Measurements from ENCODE around the gene NTF3.

Gene NTF3

DNA sequence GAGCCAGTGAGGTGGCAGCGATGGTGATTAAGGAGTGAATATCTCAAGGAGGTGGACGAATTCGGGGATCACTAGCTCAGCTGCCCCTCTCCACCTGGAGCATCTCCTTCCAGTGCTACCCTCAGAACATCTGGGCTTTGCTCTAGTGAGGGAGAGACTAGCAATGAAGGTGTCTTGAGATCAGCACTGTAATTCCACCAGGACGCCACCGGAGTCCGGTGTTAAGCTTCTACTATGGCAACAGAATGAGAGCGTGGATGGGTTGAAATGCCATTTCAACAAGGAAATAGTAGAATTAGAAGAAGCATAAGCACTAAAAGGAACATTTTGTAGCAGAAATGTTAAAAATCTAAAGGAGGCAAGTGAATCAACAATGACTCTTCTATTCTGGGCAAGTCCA is 61.1 kb downstream of the NTF3 start:
- H3K4me1 ChIP-seq (ENCODE audit: insufficient read depth, poor library complexity, severe bottlenecking), result no peaks in the 10 kb centered on the region
- DNase-seq (ENCODE audit: low spot score) (no peak), ATAC-seq (ENCODE audit: low read depth) (no peak)
- H3K36me3 ChIP-seq (ENCODE audit: low read depth), result no peaks in the 10 kb centered on the region
- H3K27me3 ChIP-seq (ENCODE audit: insufficient read depth, poor library complexity, severe bottlenecking), result no peaks in the 10 kb centered on the region
- TF ChIP-seq, protein P1, sequence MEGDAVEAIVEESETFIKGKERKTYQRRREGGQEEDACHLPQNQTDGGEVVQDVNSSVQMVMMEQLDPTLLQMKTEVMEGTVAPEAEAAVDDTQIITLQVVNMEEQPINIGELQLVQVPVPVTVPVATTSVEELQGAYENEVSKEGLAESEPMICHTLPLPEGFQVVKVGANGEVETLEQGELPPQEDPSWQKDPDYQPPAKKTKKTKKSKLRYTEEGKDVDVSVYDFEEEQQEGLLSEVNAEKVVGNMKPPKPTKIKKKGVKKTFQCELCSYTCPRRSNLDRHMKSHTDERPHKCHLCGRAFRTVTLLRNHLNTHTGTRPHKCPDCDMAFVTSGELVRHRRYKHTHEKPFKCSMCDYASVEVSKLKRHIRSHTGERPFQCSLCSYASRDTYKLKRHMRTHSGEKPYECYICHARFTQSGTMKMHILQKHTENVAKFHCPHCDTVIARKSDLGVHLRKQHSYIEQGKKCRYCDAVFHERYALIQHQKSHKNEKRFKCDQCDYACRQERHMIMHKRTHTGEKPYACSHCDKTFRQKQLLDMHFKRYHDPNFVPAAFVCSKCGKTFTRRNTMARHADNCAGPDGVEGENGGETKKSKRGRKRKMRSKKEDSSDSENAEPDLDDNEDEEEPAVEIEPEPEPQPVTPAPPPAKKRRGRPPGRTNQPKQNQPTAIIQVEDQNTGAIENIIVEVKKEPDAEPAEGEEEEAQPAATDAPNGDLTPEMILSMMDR (IDR thresholded peaks at IDR 0.05; ENCODE audit: poor library complexity, severe bottlenecking), result no peak
- H3K27ac ChIP-seq (ENCODE audit: poor library complexity, severe bottlenecking), result no peak overlapping the region
- no peaks in the 10 kb centered on the region for H3K9me3 ChIP-seq (ENCODE audit: severe bottlenecking)
- H3K4me3 ChIP-seq (ENCODE audit: severe bottlenecking), result no peak overlapping the region

DNA sequence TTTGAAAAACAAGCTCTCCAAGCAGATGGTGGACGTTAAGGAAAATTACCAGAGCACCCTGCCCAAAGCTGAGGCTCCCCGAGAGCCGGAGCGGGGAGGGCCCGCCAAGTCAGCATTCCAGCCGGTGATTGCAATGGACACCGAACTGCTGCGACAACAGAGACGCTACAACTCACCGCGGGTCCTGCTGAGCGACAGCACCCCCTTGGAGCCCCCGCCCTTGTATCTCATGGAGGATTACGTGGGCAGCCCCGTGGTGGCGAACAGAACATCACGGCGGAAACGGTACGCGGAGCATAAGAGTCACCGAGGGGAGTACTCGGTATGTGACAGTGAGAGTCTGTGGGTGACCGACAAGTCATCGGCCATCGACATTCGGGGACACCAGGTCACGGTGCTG is 62.4 kb downstream of the NTF3 start:
- Histone ChIP-seq H3K9me3 (ENCODE audit: severe bottlenecking) (no peaks in the 10 kb centered on the region), H3K4me1 (ENCODE audit: insufficient read depth, poor library complexity, severe bottlenecking) (no peaks in the 10 kb centered on the region), H3K4me3 (ENCODE audit: severe bottlenecking) (no peak overlapping the region), H3K36me3 (ENCODE audit: low read depth) (no peaks in the 10 kb centered on the region), H3K27me3 (ENCODE audit: insufficient read depth, poor library complexity, severe bottlenecking) (no peaks in the 10 kb centered on the region), H3K27ac (ENCODE audit: poor library complexity, severe bottlenecking) (no peak overlapping the region)
- TF ChIP-seq, protein P1 (IDR thresholded peaks at IDR 0.05; ENCODE audit: poor library complexity, severe bottlenecking), result no peak
- DNase-seq (ENCODE audit: low spot score) (no peak), ATAC-seq (ENCODE audit: low read depth) (no peak)

DNA sequence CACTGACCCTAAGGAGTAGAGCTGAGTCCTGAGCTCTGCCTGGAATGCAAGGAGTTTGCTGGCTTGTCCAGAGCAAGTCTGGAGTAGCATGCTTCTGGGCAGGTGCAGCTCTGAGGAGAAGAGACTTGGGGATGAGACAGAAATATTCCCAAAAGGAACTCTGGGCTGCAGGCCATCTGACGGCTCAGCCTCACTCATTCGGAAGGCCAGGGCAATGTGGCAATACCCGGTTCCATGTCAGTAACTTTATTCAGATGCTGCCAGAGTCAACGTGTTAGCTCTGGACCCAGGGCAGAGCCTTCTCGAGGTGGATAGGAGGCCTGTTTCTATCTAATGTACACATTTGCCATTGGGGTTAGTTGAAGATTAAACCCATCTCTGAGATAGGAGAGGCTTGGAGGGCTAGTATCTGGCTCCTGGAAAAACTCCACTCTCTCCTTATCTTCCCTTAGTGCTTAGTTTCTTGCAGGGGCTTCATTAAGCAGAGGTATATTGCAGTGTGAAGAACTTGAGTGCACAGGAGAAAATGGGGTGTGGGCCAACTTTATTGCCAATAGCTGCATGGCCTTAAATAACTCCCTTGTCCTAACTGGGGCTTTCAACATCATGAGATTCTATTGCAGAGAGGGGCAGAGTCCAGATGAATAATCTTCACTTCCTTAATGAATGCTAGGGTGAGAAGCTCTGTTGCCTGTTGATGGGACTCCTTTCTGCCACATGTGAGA is 65.6 kb downstream of the NTF3 start:
- Histone ChIP-seq H3K4me1 (ENCODE audit: insufficient read depth, poor library complexity, severe bottlenecking) (no peaks in the 10 kb centered on the region), H3K9me3 (ENCODE audit: severe bottlenecking) (no peaks in the 10 kb centered on the region), H3K27me3 (ENCODE audit: insufficient read depth, poor library complexity, severe bottlenecking) (peaks cover 9% of the 10 kb centered on the region), H3K4me3 (ENCODE audit: severe bottlenecking) (no peak overlapping the region), H3K27ac (ENCODE audit: poor library complexity, severe bottlenecking) (no peak overlapping the region), H3K36me3 (ENCODE audit: low read depth) (no peaks in the 10 kb centered on the region)
- DNase-seq (ENCODE audit: low spot score) (no peak), ATAC-seq (ENCODE audit: low read depth) (no peak)
- TF ChIP-seq, protein P1 (IDR thresholded peaks at IDR 0.05; ENCODE audit: poor library complexity, severe bottlenecking), result no peak

DNA sequence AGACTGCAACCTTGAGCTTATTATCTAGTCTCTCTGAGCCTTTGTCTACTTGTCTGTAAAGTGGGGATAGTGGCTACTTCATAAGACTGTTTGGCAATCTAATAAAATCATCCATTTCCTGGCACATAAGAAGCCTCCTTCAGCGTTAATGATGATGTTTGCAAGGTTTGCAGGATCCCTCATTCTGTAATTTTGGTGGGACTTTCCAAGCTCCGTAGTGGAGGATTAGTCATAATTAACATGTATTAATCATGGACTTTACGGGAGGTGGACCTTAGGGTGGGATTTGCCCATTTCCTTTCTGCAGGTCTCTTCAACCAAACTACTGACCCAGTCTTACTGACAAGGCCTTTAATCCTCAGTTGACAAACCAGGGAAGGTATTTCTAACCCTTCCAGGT is 66.2 kb downstream of the NTF3 start:
- no peak overlapping the region for H3K27ac ChIP-seq (ENCODE audit: poor library complexity, severe bottlenecking)
- no peak for ATAC-seq (ENCODE audit: low read depth)
- no peak overlapping the region for H3K4me3 ChIP-seq (ENCODE audit: severe bottlenecking)
- TF ChIP-seq, protein P1 (IDR thresholded peaks at IDR 0.05; ENCODE audit: poor library complexity, severe bottlenecking), result no peak
- H3K4me1 ChIP-seq (ENCODE audit: insufficient read depth, poor library complexity, severe bottlenecking), result no peaks in the 10 kb centered on the region
- H3K9me3 ChIP-seq (ENCODE audit: severe bottlenecking), result no peaks in the 10 kb centered on the region
- H3K27me3 ChIP-seq (ENCODE audit: insufficient read depth, poor library complexity, severe bottlenecking), result peaks cover 12% of the 10 kb centered on the region
- no peaks in the 10 kb centered on the region for H3K36me3 ChIP-seq (ENCODE audit: low read depth)
- no peak for DNase-seq (ENCODE audit: low spot score)

DNA sequence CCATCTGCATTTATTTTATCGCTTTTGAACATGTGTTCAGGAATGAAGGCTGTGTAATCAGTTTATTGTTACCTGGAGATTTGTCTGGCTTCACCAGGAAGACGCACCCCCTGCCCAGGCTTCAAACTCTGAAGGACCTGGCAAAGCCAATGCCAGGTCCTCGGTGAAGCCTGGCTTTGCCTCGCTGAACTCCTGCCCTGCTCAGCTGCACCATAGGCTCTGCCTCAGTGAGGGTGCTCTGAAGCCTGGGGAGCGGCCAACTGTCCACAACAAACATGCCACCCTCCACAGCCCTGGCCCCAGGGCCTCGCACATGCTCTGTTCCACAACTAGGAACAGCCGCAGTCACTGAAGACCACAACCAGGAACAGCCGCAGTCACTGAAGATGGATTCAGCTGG is 66.9 kb downstream of the NTF3 start:
- Histone ChIP-seq H3K36me3 (ENCODE audit: low read depth) (no peaks in the 10 kb centered on the region), H3K27me3 (ENCODE audit: insufficient read depth, poor library complexity, severe bottlenecking) (peaks cover 13% of the 10 kb centered on the region), H3K27ac (ENCODE audit: poor library complexity, severe bottlenecking) (no peak overlapping the region), H3K4me3 (ENCODE audit: severe bottlenecking) (no peak overlapping the region), H3K4me1 (ENCODE audit: insufficient read depth, poor library complexity, severe bottlenecking) (no peaks in the 10 kb centered on the region), H3K9me3 (ENCODE audit: severe bottlenecking) (no peaks in the 10 kb centered on the region)
- DNase-seq (ENCODE audit: low spot score), result no peak
- TF ChIP-seq, protein P1 (IDR thresholded peaks at IDR 0.05; ENCODE audit: poor library complexity, severe bottlenecking), result no peak
- no peak for ATAC-seq (ENCODE audit: low read depth)

Measured in RWPE2 (cell line).